ENCODE results near the gene KIF5A.

Gene KIF5A

GRCh38 chr12:57535764-57536596 lies 13.9 kb upstream of the KIF5A start:
- DNase-seq (ENCODE audit: low spot score) = no peak

DNA sequence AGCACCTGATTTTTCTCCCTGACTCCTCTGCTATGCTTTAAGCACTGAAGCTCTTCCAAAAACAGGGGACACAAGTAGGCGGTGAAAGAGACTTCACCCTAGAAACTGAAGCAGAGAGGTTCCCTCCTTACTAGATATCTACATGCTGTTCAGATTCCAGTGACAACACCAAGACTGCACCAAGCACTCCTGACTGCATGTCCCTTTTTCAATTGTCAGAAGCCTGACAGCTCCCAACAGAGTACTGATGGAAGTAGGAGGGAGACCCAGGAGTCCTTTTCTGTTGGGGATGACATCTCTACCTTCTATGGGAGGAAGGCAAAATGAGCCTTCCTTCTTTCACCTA lies 13.3 kb upstream of the KIF5A start:
- no peak for DNase-seq (ENCODE audit: low spot score)

DNA sequence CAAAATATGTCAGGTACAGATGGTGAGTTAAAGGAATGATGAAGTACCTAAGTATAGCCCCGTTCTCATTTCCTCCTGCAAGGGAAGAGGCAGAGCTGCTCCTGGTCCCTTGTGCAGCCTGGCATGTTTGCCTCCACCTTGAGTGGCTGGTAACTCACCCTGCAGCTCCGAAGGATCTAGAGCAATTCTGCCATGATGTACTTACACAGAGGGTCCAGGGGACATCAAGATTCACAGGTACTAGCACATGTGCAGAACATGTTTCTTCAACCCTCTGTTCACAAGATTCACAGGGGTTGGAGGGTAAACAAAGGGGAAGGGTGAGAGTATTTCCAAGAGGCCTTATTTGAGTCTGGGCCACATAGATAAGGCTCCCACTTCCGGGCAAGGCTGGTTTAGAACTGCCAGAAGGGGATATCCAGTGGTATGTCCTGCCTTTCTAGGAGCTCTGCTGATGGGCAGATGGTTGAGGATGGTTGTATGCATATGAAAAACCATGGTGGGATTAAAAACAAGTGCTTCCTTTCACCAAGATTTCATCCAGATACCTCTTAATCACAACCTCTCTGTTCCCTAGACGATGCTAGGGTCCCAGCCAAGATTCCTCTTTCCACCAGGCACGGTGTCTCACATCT lies 10.6 kb upstream of the KIF5A start:
- no peak for DNase-seq (ENCODE audit: low spot score)

GRCh38 chr12:57541001-57541400 lies 8.8 kb upstream of the KIF5A start:
- no peak for DNase-seq (ENCODE audit: low spot score)

DNA sequence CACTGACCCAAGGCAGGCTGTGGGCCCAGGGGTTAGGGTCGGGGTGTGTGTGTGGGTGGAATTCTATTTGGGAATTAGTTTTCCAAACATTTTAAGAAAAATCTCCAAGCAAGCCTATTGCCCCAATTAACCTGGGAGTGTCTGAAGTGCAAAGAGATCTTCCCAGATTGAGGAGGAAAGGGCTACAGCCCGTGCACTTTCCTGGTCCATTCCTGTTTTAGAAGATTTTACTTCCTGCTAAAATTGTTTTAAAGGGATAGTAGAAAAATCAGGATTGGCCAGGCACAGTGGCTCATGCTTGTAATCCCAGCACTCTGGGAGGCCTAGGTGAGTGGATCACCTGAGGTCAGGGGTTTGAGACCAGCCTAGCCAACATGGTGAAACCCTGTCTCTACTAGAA lies 8.1 kb upstream of the KIF5A start:
- DNase-seq (ENCODE audit: low spot score) = no peak

GRCh38 chr12:57543581-57543980 lies 6.3 kb upstream of the KIF5A start:
- no peak for DNase-seq (ENCODE audit: low spot score)

DNA sequence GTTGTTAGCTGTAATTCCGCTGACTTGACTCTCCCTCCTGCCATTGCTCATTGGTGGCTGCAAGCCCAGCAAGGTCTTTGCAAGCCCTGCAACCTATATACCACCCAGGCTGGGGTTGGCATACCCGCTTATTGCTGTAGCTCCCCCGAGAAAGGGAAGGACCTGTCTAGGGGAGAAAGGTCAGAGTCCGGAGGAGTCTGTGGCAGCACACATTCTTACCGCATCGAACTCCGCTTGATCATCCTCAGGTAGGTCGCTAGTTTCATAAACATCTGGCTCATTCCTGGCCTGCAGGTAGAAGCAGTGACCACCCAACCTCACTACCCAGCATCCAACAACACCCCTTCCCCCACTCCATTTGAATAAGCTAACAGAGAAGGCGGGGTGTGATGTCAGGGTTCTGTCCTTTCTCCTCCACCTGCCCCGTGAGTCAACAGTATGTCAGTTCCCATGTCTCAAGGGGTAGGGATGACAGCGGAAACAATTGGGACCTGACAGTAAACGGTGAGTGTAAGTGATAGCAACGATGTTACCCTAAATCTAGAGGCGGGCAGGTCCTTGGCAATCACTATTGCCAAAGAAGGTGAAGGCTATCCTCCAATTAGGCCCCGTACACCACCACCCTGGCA lies 3.9 kb upstream of the KIF5A start:
- DNase-seq (ENCODE audit: low spot score) = no peak

DNA sequence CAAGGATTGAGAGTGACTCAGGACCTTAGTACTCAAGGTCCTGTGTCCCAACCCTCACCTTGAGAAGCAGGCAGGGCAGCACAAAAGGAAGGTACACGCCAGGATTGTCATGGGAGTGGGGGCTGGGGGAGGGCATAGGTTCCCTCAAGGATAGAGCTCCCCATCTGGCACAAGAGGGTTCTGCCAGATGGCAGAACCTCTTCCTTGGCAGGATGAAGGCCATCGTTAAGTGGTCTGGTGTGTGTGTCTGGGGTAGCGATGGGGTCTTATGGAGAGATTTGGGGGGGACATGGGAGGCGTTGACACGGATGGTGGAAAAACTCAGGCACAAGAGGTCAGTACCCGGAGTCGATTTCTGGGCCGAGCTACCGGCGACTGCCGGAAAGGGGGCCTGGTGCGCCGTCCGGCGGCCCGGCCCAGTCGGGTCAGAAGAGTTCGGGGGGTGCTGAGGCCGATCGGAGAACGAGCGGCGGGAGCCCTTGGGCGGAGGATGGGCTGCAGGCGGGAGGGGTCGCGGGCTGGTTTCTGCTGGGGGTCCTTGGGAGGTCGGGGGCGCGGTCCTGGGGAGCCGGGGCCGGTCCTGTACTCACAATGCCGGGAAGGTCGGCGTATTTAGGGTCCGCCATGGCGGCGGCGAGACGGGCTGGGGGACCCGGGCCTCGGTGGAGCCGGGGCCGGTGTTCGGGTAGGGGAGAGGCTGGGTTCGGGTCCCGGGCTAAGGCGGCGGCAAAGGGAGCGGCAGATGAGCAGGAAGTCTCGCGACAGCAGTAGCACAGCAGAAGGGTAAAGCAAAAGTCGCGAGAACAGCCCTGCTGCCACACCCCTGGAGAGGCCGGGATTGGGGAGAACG lies 3.2 kb upstream of the KIF5A start, which contains the start of gene DCTN2:
Gene DCTN2, minus strand, starts transcription at position 755 of the 850 bp plus-strand sequence. Its CDS starts 129 bp downstream, at position 626.
- DNase-seq (ENCODE audit: low spot score) = peak; percentile 98

- no peak for DNase-seq (ENCODE audit: low spot score)
Observed at GRCh38 chr12:57547288-57548012, 2.4 kb upstream of the KIF5A start.

- no peak for DNase-seq (ENCODE audit: low spot score)
Observed at GRCh38 chr12:57548013-57548315, 1.9 kb upstream of the KIF5A start.

- DNase-seq (ENCODE audit: low spot score) = no peak
Observed at GRCh38 chr12:57548488-57548887, 1.4 kb upstream of the KIF5A start.

- no peak for DNase-seq (ENCODE audit: low spot score)
Observed at GRCh38 chr12:57549203-57549908, 488 bp upstream of the KIF5A start.

GRCh38 chr12:57550641-57551549 lies 1.1 kb downstream of the KIF5A start:
- no peak for DNase-seq (ENCODE audit: low spot score)

- no peak for DNase-seq (ENCODE audit: low spot score)
Observed at GRCh38 chr12:57551637-57552305, 1.9 kb downstream of the KIF5A start.

- no peak for DNase-seq (ENCODE audit: low spot score)
Observed at GRCh38 chr12:57552306-57552651, 2.4 kb downstream of the KIF5A start.

DNA sequence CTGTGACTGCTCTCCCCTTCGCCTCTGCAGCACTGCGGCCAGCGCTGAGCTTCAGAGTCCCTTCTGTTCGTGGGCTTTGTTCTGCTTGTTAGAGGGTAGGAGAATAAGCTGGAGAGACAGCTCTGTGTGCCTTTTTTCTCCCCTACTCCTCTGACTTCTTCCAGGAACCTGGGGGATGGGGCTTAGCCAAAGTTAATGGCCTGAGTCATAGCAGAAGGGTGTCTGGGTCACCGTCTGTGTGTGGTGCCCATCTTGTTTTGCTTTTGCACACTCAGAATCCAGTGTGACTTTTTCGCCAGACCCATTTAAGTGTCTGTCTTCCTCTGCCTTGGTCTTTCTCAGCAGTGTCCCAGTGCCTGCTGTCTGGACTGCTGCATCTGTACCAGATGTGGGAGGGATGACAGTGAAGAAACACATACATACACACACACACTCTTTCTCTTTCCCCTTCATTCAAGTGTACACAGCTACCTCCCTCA lies 3.0 kb downstream of the KIF5A start:
- no peak for DNase-seq (ENCODE audit: low spot score)

DNA sequence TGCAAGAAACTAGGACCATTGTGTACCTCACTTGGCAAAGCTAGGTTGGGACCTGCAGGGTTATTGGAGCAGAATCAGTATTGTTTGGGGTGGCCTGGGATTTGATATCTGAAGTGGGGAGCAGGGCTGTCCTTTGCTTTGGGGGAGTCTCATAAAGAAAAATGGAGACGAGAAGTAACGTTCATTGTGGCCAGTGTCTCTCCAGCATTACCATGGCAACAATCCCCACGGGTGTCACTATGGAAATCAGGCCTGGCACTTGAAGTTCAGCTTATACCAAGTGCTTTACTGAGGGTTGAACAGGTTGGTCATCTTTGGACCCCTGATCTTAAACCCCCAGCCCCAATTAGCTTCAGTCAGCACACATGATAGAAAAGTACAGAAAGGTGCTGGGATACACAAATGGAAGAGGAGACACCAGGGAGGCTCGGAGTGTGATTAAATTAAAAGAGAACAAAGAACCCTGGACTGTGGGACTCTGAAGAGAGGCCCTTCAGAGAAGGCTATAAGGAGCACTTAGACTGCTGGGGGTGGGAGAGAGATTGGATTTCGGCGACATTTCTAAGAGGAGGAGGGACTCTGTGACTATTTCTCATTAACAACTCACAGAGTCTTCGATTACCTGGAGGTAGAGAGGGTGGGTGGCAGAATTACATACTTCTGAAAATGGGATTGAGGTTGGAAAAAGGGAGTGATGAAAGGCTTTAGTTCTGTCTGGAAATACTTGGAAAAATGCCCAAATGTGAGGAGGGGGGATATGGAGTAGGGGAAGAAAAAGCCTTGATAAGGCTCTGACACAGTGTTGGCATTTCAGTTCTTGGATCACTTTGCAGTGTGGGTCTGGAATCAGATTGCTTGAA lies 3.7 kb downstream of the KIF5A start:
- no peak for DNase-seq (ENCODE audit: low spot score)

GRCh38 chr12:57554453-57554852 lies 4.6 kb downstream of the KIF5A start:
- DNase-seq (ENCODE audit: low spot score) = no peak
